IMR-90 (cell line): ENCODE results near the gene TAS2R30. TPM values are rescaled to one million over a fixed set of nuclear protein-coding genes. Genes with fewer than 3 reads are reported as not detected.

Source experiments
- ATAC-seq: fragments of 200-7000 bp; cut with Tn5 transposase; 2 replicates; pipeline ENCODE4 v1.9.1; 2020; ENCODE audit warnings: low read depth, mild to moderate bottlenecking, moderate library complexity
- BruUV-seq: library from RNA; stranded (reverse); fragments of 400-500 nt; replicated peaks from 2 replicates; lab custom pipeline; 2021; lab: Mats Ljungman, UMichigan
- CTCF ChIA-PET: fragments of 300-600 bp; formaldehyde crosslinking; extraction: SDS; loops from one replicate; lab custom pipeline; 2021; ENCODE audit warnings: antibody characterized with exemption; lab: Yijun Ruan, JAX
- POLR2A ChIA-PET: fragments of 300-600 bp; sonication (Branson Sonifier 250); formaldehyde crosslinking; loops from one replicate; lab custom pipeline; 2022; ENCODE audit warnings: antibody characterized with exemption; ENCODE audit not compliant: unreplicated experiment; lab: Charles Lee
- DNase-seq: peaks from one replicate; pipeline ENCODE4 v3.0.0; 2013
- H2AFZ ChIP-seq: replicated peaks from 2 replicates; pipeline ENCODE3; 2013; ENCODE audit warnings: low read length, mild to moderate bottlenecking; ENCODE audit not compliant: poor library complexity
- H2AK5ac ChIP-seq: 2 replicates; pipeline ENCODE4 v1.6.1; 2013; ENCODE audit warnings: low read depth, low read length, inconsistent platforms
- H2AK9ac ChIP-seq: replicated peaks from 2 replicates; pipeline ENCODE3; 2013; ENCODE audit warnings: mild to moderate bottlenecking, low read depth, low read length, moderate library complexity; ENCODE audit not compliant: poor library complexity
- H2BK120ac ChIP-seq: 2 replicates; pipeline ENCODE4 v1.6.1; 2013; ENCODE audit warnings: low read depth, low read length, inconsistent platforms
- H2BK15ac ChIP-seq: 3 replicates; pipeline ENCODE4 v1.6.1; 2013; ENCODE audit warnings: low read depth, low read length, inconsistent platforms
- H2BK20ac ChIP-seq: 2 replicates; pipeline ENCODE4 v1.6.1; 2013; ENCODE audit warnings: low read depth, mild to moderate bottlenecking, inconsistent platforms, low read length, moderate library complexity
- H2BK5ac ChIP-seq: 2 replicates; pipeline ENCODE4 v1.6.1; 2013; ENCODE audit warnings: mild to moderate bottlenecking, low read depth, low read length, inconsistent platforms; ENCODE audit not compliant: poor library complexity, severe bottlenecking
- H3K14ac ChIP-seq: replicated peaks from 2 replicates; pipeline ENCODE4 v1.6.1; 2013; ENCODE audit warnings: low read depth, low read length, inconsistent platforms
- H3K18ac ChIP-seq: 2 replicates; pipeline ENCODE4 v1.6.1; 2013; ENCODE audit warnings: low read depth, low read length, control low read depth
- H3K23ac ChIP-seq: 2 replicates; pipeline ENCODE4 v1.6.1; 2013; ENCODE audit warnings: low read depth, low read length, inconsistent platforms
- H3K27ac ChIP-seq: 2 replicates; pipeline ENCODE4 v1.5.1; 2013; ENCODE audit warnings: mild to moderate bottlenecking, control low read depth, low read length; ENCODE audit not compliant: insufficient read depth
- H3K27me3 ChIP-seq: 2 replicates; pipeline ENCODE4 v1.6.1; 2013; ENCODE audit warnings: low read length; ENCODE audit not compliant: control insufficient read depth, insufficient read depth
- H3K36me3 ChIP-seq: 2 replicates; pipeline ENCODE4 v1.6.1; 2013; ENCODE audit warnings: low read length, mixed read lengths; ENCODE audit not compliant: control insufficient read depth, insufficient read depth
- H3K4ac ChIP-seq: 2 replicates; pipeline ENCODE4 v1.6.1; 2013; ENCODE audit warnings: low read depth, low read length, inconsistent platforms
- H3K4me1 ChIP-seq: 2 replicates; pipeline ENCODE4 v1.6.1; 2013; ENCODE audit warnings: low read length, mixed read lengths; ENCODE audit not compliant: control insufficient read depth, insufficient read depth
- H3K4me2 ChIP-seq: 2 replicates; pipeline ENCODE4 v1.6.1; 2013; ENCODE audit warnings: low read depth, mild to moderate bottlenecking, control low read depth, low read length, moderate library complexity
- H3K4me3 ChIP-seq: 2 replicates; pipeline ENCODE4 v1.5.1; 2013; ENCODE audit warnings: low read depth, mild to moderate bottlenecking, control low read depth, low read length, moderate library complexity; ENCODE audit not compliant: insufficient read depth
- H3K56ac ChIP-seq: 2 replicates; pipeline ENCODE4 v1.6.1; 2013; ENCODE audit warnings: low read length, inconsistent platforms; ENCODE audit not compliant: insufficient read depth; ENCODE audit errors: extremely low read depth
- H3K79me1 ChIP-seq, 2 experiments: 2 replicates each; pipeline ENCODE4 v1.6.1; 2013; ENCODE audit warnings: low read length in 2 of 2, inconsistent platforms in 1 of 2, low read depth in 1 of 2
- H3K9ac ChIP-seq: 2 replicates; pipeline ENCODE4 v1.6.1; 2013; ENCODE audit warnings: low read depth, low read length, control low read depth
- H3K9me1 ChIP-seq: 2 replicates; pipeline ENCODE4 v1.6.1; 2013; ENCODE audit warnings: low read length, inconsistent platforms; ENCODE audit not compliant: insufficient read depth
- H3K9me3 ChIP-seq: 2 replicates; pipeline ENCODE4 v1.6.1; 2013; ENCODE audit warnings: low read length; ENCODE audit not compliant: control insufficient read depth, insufficient read depth
- H4K20me1 ChIP-seq: 2 replicates; pipeline ENCODE4 v1.6.1; 2013; ENCODE audit warnings: low read length, inconsistent platforms; ENCODE audit not compliant: insufficient read depth
- H4K5ac ChIP-seq: 2 replicates; pipeline ENCODE4 v1.6.1; 2013; ENCODE audit warnings: mild to moderate bottlenecking, low read depth, low read length, control low read depth
- H4K8ac ChIP-seq, 2 experiments: 2 replicates each; pipeline ENCODE4 v1.6.1; 2013; ENCODE audit warnings: low read depth in 2 of 2, low read length in 2 of 2, control low read depth in 1 of 2, inconsistent platforms in 1 of 2
- H4K91ac ChIP-seq: 2 replicates; pipeline ENCODE4 v1.6.1; 2013; ENCODE audit warnings: low read depth, low read length, inconsistent platforms; ENCODE audit not compliant: insufficient read depth
- BHLHE40 ChIP-seq: fragments of 150-350 bp; IDR thresholded peaks from 2 replicates; pipeline ENCODE4 v1.6.1; 2016; ENCODE audit warnings: mild to moderate bottlenecking, low read depth, low read length
- CEBPB ChIP-seq: IDR thresholded peaks from 2 replicates; pipeline ENCODE4 v1.6.1; 2012; ENCODE audit warnings: low read depth, low read length, improper control_type of control experiment
- CHD1 ChIP-seq: IDR thresholded peaks from 2 replicates; pipeline ENCODE4 v1.6.1; 2012; ENCODE audit warnings: low read depth, low read length, improper control_type of control experiment
- USF2 ChIP-seq: fragments of 150-350 bp; IDR thresholded peaks from 2 replicates; pipeline ENCODE4 v1.6.1; 2017; ENCODE audit warnings: mild to moderate bottlenecking, antibody characterized with exemption, low read length, low read depth
- WGBS, 2 experiments: methylation state at CpG; one replicate each; pipeline versions ENCODE4 v1.1.5 to v1.1.7; 2013; ENCODE audit warnings: missing lambda C conversion rate in 2 of 2; ENCODE audit not compliant: insufficient read length in 1 of 2; ENCODE audit errors: extremely low coverage in 2 of 2; 5-methylcytosine and 5-hydroxymethylcytosine counted together
- dilution Hi-C: fragments of 300-500 bp; cut with HindIII; formaldehyde crosslinking; loops from one replicate; pipeline ENCODE4 v1.14.3; 2018; ENCODE audit warnings: low sequenced_read_pairs; ENCODE audit not compliant: unreplicated experiment
- in situ Hi-C: fragments of 300-500 bp; cut with MboI; formaldehyde crosslinking; loops from 3 replicates; pipeline ENCODE4 v1.14.3; 2019; ENCODE audit warnings: low sequenced_read_pairs, inconsistent platforms, mixed read lengths
- intact Hi-C: fragments of 100-400 bp; cut with micrococcal nuclease; formaldehyde crosslinking; loops from 2 replicates; pipeline ENCODE4 v1.10.0; 2022
- polyA plus RNA-seq, 3 experiments: library from polyadenylated mRNA; depleted of rRNA; stranded (reverse); fragments of >200 nt; gene quantifications; 2 replicates each; pipeline ENCODE4 v1.2.3, GENCODE V29; 2012; ENCODE audit warnings: low replicate concordance in 1 of 3
- total RNA-seq: library from RNA; depleted of rRNA; stranded (reverse); fragments of >200 nt; gene quantifications from 2 replicates; pipeline ENCODE4 v1.2.3, GENCODE V29; 2012

TAS2R30 gene
- total and polyA plus RNA-seq, 2 of the 4 experiments (the other 2 are of a cell fraction), result 0.03 to 5.0 TPM

GRCh38 chr12:11152725-11153124 lies 18.3 kb upstream of the TAS2R30 start:
- H3K18ac ChIP-seq, result no peak overlapping the region
- H4K5ac ChIP-seq, result no peak overlapping the region
- TF ChIP-seq CEBPB (no peak), BHLHE40 (no peak), CHD1 (no peak), USF2 (no peak)
- H3K9me3 ChIP-seq, result peaks cover 2% of the 10 kb centered on the region; the same call in 1 of the 2 replicates
- no peaks in the 10 kb centered on the region for H3K27me3 ChIP-seq
- H4K91ac ChIP-seq, result no peak overlapping the region
- no peak overlapping the region for H2BK20ac ChIP-seq
- WGBS, 2 experiments, result no CpG with 5 or more reads among the region's 2 CpGs
- CTCF ChIA-PET, result no interaction called here
- no peak overlapping the region for H3K4me3 ChIP-seq
- no TSS peak for BruUV-seq
- no peaks in the 10 kb centered on the region; the same call in 1 of the 2 replicates for H3K36me3 ChIP-seq
- H4K8ac ChIP-seq, result no peak overlapping the region
- no peak overlapping the region for H3K4ac ChIP-seq
- H3K23ac ChIP-seq, result no peak overlapping the region
- H3K4me1 ChIP-seq, result no peaks in the 10 kb centered on the region
- H3K4me2 ChIP-seq, result no peak overlapping the region
- no peak overlapping the region for H2AK5ac ChIP-seq
- no peak overlapping the region for H2BK15ac ChIP-seq
- H3K79me1 ChIP-seq, result peaks cover 5 to 12% of the 10 kb centered on the region in 2 experiments; a peak in 3 of 4 replicates
- H4K20me1 ChIP-seq, result peaks cover 4% of the 10 kb centered on the region; the same call in 1 of the 2 replicates
- H3K14ac ChIP-seq, result no peak overlapping the region
- no peak overlapping the region for H2AK9ac ChIP-seq
- DNase-seq (no peak), ATAC-seq (no peak)
- no peaks in the 10 kb centered on the region for H3K9me1 ChIP-seq
- H3K27ac ChIP-seq, result no peak overlapping the region
- no peak overlapping the region for H3K56ac ChIP-seq
- no peak overlapping the region for H2AFZ ChIP-seq
- dilution Hi-C loops, result no loop called here
- in situ Hi-C loops, result no loop called here
- no peak overlapping the region for H2BK120ac ChIP-seq
- no peak overlapping the region for H2BK5ac ChIP-seq
- intact Hi-C loops, result no loop called here
- H3K9ac ChIP-seq, result no peak overlapping the region
- POLR2A ChIA-PET, result no interaction called here
